ENCODE results near the gene ATG7.
A peak's percentile ranks its signal among the peaks of the same experiment; 100 is the strongest.

ATG7 gene

DNA sequence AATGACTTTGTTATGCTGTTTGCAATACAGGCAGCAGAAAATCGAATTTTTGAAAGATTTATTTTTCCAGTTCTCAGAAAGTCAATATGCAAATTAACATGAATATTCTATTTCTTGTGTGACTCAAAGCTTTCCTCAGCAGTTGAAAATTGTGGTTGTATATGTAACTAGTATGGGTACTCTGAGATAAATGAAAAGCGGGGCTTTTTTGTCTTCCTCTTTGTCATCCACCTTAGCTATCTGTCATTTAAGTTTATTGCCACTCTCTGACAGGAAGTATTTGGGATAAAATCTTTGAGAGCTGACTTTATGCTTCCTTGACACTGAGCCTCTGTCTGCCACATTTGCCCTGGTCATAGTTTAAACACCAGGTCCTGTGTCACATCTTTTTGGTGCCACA is 91.5 kb downstream of the ATG7 start:
- no peak for DNase-seq

DNA sequence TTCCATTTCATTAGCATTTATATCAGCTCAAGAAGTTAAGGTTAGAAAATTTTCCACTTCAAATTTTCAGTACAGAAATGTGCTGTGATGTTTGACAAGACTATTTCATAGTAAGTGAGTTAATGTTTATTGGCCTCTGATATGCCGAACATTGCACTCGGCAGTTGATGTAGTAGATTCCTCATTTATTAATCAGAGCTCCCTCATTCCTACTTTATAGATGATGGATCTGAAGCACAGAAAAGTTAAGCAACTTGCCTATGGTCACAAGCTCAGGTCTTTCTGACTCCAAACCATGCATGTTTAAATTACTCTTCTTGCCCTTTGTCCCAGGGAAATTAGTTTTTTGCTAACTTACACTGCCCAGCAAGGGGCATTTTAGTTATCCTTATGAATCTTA is 92.0 kb downstream of the ATG7 start:
- no peak for DNase-seq

DNA sequence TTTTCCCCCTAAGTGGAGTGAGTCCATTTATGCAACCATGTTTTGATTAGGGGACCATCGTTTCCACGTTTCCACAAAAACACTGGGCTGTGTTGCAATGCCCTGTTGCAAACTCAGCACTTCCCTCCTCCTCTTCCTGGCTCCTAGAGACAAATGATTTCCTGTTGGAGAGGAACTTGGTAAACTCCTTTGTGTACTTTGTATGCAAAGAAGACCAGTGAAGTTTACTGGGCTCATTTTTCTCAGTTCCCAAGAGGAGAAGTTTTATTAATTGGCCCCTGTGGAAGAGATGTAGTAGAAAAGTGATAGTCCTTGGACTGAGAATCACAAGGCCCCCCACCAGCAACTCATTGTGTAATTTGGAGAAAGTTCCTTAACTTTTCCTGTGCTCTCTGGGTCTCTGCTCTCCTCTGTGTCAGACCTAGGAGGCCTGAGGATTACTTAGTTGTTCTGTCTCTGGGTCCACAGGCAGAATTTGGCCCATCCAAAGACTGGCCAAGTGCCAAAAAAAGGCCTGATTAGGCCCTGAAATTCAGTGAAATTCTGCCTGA is 95.0 kb downstream of the ATG7 start:
- peak; percentile 69 for DNase-seq

DNA sequence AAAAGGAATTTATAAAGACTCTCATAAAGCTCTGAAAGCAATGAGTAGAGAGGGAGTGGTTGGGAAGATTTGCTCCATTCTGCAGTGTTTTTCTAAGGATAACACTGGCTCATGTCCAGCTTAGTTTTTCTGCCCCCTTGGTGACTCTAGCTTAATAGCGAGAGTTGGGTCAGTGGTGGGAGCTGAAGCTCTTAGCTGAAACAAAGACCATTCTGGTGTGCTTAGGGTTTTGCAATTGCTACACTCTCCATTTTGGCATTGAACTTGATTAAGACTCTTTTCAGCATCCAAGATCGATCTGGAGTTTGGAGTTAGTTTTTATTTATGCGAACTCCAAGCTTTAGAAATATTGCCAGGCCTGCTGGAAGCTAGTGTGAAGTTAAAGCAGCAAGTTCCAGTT is 98.0 kb downstream of the ATG7 start:
- DNase-seq, result peak; percentile 73

DNA sequence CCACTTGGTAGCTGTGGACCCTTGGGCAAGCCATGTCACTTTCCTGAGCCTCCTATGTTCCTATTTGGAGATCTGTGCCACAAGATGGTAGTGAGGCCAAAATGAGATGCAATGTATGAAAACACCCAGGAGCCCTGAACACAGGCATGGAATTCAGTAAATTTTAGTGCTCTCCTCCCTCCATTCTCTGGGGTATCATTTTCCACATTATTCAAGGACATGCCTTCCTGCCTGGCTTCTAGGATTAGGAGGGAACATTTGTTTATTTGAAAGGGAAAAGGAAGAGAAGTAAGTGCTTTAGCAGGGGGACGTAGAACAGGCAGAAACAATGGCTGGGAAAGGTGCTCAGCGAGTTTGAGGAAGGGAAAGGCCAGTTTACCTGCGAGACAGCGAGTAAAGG is 98.8 kb downstream of the ATG7 start:
- no peak for DNase-seq

DNA sequence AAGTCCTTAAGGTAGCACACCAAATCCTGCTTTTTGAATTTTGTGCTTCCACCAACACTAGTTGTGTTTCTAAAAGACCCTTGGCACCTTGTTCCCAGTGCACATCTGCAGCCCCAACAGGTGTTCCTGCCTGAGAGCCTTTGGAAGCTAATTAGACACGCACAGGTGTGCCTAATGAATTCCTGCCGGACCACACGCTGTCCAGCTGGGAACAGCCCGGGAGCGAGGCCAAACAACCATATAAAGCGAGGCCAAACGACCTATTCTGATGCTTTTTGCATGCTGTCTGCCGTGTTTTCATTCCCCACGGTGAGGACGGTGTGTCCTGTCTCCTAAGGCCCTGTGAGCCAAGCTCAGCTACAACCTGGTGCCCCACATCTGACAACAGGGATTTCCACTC is 99.5 kb downstream of the ATG7 start:
- peak; percentile 46 for DNase-seq

DNA sequence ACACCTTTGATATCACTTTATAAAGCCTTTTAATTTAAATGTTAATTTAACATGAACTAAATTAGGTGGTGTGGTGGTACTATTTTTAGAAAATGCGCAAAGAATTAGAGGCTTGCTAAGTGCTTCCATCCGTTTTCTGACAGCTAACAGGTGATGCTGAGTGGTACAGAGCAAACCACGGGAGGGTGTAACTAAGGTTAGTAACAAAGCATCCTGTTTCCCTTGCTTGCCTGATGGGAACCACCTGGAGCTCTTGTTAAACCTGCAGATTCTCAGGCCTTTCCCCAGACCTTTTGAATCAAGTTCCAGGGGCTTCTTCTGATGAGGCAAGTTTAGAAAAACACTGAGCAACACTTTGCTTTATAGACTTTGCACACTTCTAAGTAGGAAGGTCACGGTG is 101.0 kb downstream of the ATG7 start:
- DNase-seq, result no peak

DNA sequence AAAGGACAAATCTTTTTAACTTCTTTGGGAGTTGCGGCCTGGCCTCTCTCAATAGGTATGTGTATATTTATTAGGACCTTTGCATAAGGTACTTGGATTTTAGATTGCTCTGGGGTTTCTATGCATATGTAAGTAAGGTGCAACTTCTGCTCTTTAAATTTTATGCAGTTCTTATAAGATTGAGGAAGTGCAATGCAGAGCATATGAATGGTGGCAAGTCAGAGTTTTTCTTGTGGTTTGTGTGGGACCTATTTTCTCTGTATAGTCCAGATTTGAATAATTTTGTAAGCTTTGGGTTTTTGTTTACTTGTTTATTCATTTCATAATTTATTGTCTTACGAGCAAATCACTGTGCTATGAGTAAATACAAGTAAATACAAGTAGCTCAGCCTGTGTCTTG is 101.5 kb downstream of the ATG7 start:
- DNase-seq, result no peak

DNA sequence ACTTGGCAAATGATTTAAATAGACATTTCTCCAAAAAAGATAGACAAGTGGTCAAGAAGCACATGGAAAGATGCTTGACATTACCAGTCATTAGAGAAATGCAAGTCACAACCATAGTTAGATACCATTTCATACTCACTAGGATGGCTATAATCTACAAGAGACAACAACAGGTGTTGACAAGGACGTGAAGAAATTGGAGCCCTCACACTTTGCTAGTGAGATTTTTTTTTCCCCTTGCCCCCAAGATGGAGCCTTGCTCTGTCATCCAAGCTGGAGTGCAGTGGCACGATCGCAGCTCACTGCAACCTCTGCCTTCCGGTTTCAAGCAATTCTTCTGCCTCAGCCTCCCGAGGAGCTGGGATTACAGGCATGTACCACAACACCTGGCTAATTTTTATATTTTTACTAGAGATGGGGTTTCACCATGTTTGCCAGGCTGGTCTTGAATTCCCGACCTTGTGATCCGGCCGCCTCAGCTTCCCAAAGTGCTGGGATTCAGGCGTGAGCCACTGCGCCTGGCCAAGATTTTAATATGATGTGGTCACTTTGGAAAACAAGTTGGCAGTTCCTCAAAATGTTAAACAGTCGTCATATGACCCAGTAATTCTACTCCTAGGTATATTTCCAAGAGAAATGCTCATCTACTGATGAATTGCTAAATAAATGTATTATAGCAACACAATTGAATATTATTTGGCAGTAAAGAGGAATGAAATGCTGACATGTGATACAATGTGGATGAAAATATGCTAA is 103.3 kb downstream of the ATG7 start:
- DNase-seq, result no peak

DNA sequence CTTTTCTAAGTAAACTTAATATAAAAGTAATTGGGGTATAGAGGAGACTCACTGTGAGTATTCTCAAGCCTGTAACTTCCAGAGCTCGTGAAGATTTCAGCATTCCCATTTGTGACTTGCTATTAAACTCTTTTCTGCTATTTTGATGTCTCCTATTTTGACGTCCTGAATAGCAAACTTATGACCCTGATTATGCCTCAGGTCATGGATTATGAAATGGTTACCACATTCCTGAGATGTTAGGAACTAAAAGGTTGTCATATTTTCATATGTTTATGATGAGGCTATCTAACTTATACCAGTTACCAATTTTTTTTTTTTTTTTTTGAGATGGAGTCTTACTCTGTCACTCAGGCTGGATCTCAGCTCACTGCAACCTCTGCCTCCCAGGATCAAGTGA is 105.5 kb downstream of the ATG7 start:
- no peak for DNase-seq

DNA sequence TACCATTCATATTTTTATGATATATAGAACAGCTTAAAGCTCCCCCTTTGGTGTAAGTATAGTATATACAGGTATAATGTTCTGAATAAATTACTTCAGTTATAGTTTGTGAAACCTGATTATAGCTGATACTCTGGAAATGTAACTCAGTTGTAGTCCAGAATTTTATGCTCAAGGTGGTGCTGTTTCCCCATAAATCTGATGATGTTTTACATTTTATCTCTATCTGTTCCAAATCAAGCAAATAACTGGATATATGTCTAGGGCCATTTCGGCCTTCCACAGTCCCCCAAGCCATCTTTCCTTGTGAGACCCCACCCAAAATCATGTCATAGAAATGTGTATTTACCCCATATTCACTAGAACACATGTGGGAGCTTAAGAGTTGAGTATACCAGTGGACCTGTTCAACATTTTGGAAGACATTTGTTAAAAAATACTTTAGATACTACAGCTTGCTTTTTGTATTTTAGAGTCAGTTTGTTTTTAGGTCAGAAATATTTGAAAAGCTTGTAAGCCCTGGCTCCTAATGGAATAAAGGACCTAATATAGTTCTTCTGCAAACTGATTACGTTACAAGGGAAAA is 107.1 kb downstream of the ATG7 start:
- peak; percentile 46 for DNase-seq

DNA sequence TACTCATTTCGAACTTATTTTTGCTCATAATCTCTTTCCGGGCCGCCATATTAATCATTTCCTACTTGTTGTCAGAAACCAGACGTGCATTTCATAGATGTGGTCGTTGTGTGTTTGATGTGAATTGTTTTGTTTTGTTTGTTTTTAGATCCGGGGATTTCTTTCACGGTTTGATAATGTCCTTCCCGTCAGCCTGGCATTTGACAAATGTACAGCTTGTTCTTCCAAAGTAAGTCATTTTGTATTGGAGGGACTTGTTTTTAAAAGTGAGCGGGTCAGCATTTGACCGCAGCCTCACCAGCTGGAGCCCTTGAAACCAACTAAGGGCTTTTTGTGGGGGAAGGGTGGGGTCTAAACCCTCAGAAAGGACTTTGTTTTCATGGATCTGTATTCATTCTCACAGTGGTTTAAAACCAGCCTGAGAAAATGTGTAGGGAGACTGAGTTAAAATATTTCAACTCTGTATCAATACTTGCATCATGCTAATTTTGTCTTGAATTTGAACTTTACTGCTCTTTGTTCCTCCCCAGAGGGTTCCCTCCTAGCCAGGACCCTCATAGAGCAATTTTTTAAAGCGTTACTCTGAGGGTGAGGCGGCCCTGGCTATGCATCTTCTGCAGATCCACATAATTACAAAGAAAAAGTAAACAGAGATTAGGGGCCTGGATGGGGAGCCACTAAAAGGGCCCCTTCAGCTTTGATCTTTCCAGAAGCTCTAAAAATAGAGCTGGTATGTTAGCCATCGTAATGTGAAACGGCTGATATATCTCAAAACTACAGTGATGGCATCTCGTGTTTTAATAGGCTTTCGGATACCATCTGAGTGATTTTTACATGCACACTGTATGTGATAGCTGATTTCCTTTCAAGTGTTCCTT is 107.9 kb downstream of the ATG7 start:
- no peak for DNase-seq

DNA sequence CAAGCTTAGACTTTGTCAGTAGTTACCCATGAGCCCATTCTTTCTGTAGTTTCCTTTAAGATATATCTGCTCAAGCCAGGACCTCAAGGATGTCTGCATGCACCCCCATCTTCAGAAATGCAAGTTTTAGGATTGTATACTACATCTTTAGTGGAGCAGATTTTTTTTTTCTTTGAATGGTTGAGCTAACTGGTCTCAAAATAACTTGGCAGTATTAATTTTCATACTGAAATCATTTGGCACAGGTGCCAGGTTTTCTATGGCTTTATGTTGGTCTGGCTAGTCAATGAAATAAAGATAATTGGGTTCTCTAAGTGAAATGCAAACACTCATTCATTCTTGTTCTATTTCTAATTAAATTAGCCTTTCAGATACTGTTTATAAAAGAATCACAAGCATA is 108.9 kb downstream of the ATG7 start:
- DNase-seq, result no peak

DNA sequence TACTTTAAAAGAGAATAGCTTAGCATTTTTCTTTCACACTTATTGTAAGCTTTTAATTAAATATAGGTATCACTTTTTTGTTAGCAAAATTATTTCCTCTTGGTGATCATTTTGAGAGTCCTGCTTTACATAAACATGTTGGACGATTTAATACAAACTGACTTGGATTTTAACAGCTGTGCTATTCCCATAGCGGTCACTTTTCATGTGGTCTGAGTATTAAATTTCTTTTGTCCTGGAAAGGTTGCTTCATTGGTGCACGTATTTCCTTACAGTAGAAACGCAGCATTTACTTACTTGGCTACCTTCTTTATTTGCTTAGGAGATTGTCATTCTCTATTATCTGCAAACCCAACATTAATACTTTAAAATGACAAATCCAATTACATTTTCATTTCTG is 109.4 kb downstream of the ATG7 start:
- DNase-seq, result no peak

DNA sequence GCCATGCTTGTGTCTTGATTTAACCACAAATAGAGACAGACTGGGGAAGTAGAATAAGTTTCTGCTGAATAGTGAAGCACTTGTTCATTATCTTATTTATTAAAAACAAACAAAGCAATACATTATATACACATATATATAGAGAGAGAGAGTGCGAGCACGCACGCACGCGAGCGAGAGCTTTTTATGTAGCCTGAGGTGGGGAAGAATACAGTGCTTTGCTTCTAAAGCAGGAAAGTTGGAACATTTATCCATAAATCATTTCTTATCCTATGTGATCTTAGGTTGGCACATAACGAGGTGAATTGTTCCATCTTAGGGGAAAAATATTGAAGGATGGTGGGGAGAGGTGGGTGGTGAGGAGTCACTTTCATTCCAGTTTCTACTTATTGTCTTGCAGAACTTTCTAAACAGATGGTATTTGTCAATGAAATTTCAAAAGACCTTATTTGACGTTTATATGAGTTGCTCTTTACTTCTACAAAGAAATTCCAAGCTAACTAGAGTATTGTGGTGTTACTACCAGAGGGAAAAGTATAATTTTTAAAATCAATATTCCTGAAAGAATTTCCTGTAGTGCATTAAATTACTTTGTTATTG is 110.0 kb downstream of the ATG7 start:
- no peak for DNase-seq

DNA sequence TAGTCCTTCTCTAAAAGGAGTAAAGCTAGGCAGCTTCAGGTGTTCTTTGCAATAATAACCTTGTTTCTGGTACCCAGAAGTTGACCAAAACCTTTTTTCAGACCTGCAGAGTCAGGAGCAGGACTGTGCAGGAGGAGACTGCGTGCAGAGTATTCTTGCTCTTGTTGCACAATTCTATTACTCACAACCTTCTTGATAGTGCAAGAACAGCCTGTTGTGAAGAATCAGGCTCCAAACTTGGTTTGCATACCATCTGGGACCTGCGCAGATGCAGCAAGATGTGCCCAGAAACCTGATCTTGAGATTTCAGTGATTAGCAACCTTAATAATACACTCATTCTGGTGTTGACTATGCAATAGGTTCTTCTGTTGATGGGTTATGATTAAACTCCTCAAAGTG is 111.9 kb downstream of the ATG7 start:
- DNase-seq, result no peak

DNA sequence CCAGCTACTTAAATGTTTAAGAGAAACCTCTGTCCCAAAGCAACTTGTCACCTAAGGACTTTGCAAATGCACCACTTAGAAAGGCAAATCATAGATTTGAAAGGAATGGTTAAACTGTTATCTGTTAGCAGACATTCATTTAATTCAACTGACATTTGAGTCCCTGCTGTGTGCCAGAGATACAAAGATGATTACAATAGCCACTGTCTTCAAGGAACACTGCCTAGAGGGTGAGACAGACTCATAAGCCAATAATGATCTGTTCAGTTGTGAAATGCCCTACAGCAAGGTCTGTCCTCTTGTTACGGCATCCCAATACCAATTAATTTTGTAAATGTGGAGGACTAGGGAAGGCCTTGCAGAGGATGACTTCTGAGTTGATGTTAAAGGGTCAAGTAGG is 113.1 kb downstream of the ATG7 start:
- no peak for DNase-seq

DNA sequence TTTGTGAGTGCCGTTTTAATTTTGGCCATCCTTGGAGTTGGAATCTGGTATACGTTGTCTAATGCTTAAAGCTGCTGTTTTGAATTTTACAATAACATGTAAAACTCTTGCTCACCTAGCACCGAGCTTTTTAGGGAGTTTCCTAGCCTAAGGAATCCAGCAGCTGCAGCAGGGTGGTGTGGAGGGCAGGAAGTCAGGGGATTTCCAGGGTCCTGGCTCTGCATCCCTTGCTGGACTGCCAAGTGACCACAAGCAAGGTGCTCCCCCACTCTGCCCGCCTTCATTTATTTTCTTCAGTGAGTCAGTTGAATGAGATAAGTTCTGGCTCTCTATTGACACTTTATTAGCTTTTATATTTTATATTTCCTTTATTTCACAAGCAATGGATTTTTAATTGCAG is 113.7 kb downstream of the ATG7 start:
- peak; percentile 58 for DNase-seq

DNA sequence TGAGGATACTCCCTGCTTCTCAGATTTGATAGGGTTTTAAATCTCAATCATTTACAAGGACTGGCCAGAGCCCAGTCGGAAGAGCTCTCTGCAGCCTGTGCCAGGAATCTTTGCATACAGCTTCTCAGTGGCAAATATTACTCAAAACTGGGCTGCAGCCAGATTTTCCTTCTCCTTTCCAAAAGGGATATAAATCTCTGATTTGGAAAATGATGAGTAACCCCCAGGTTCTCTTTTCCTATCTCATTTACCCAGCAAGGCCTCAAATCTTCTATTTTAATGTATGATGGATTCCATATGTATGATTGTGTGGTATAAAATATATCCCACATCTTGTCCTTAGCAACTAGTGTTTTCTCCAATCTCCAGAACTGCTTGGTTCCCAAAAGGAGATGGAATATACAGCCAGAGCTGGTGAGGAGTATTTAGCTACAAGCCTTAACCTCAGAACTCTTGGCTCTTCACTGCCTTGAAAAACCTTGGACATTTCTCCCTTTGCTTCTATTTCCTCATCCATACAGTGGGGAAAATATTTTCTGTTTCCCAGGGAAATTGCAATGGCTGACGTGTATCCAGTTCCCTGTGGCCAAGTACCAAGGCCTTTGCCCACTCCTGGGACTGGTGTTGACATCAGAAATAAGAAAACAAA is 114.4 kb downstream of the ATG7 start:
- DNase-seq, result peak; percentile 79

DNA sequence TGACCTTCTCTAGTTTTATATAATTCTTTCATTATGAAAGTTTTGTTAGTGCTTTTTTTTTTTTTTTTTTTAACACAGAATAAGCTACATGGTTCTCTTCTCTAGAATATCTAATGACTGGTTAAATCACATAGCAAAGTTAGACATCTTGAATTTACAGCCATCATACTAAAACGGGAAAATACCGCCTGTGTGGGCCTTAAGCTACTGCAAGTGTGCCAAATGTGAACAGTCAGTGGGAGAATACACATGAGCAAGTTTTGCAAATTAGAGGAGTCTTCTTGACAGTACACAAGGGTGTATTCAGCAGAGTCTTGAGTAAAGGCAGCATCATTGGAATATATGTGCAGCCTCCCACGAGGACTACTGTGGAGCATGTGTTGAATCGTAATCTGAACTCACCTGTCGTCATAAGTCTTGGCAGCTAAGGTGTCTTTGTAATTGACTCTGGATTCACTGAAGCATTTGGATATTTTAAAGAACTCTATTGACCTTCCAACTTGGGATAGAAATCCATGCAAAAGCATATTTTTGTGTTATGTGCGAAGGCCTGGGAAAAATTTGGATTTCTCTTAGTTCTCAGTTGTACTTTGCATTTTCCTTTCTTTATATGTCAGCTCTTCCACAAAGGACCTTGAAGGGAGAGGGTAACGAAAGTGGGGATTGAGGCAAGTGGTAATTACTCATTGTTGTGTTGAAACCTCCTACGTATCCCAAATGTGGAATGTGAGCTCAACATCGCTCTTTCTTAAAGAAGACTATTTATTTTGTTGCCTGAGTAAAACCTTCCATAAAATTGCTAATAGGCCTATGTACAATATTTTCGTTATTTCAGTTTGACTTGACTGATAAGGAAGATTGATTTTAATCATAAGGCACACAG is 117.4 kb downstream of the ATG7 start:
- no peak for DNase-seq

DNA sequence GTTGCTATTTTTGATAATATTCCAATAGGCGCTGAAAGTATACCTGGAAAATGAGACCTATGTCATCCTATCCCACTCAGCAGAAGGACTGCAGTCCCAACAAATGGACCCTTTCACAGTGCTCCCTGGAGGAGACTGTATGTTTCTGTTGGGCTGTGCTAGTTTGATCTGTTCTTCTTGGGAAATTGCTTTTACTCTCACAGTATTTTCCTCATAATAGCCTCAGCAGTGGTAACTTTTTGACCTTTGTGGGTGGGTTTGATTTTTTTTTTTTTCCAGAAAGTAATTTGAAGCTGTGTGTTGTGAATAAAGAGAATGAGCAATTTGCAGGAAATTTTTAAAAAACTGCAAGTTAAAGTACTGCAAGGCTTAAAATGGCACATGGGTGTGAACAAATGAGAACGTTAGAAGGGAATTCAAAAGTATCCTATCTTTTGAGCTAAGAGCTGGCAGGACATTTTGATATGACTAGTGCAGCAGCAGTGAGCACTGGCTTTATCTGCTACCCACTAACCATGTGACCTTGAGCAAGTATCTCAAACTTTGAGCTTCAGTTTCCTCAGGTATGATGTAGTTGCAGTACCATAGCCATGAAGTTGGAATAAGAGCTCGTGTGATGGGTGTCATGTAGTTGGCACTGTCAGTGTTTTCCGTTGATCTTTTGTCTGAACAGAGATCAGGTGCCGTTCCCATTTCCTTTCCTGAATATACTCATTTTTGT is 118.4 kb downstream of the ATG7 start:
- no peak for DNase-seq

All from right hindlimb (tissue), 1 donor.